Mucosa of stomach (tissue), 1 donor: ENCODE results near the gene FMN1.

Experiments
- H3K27me3 ChIP-seq: one replicate; pipeline ENCODE4 v1.7.0; 2013; ENCODE audit warnings: mild to moderate bottlenecking, low read length; ENCODE audit not compliant: control insufficient read depth, insufficient read depth
- H3K36me3 ChIP-seq: one replicate; pipeline ENCODE4 v1.7.0; 2013; ENCODE audit warnings: low read length; ENCODE audit not compliant: control insufficient read depth, insufficient read depth
- H3K4me1 ChIP-seq: one replicate; pipeline ENCODE4 v1.7.0; 2013; ENCODE audit warnings: mild to moderate bottlenecking, low read length; ENCODE audit not compliant: control insufficient read depth, insufficient read depth
- H3K4me3 ChIP-seq: one replicate; pipeline ENCODE4 v1.7.0; 2013; ENCODE audit warnings: low read length
- H3K9ac ChIP-seq: one replicate; pipeline ENCODE4 v1.7.0; 2013; ENCODE audit warnings: mild to moderate bottlenecking, low read length, moderate library complexity
- H3K9me3 ChIP-seq: one replicate; pipeline ENCODE4 v1.7.0; 2013; ENCODE audit warnings: mild to moderate bottlenecking, low read length, moderate library complexity; ENCODE audit not compliant: control insufficient read depth
- donor health status: Pancreatic carcinoma.

The FMN1 gene

GRCh38 chr15:32908135-32908801 lies 286.2 kb downstream of the FMN1 start:
- Histone ChIP-seq H3K9ac (no peak overlapping the region), H3K4me3 (no peak overlapping the region), H3K4me1 (no peaks in the 10 kb centered on the region), H3K36me3 (no peaks in the 10 kb centered on the region), H3K27me3 (no peaks in the 10 kb centered on the region), H3K9me3 (no peaks in the 10 kb centered on the region)

DNA sequence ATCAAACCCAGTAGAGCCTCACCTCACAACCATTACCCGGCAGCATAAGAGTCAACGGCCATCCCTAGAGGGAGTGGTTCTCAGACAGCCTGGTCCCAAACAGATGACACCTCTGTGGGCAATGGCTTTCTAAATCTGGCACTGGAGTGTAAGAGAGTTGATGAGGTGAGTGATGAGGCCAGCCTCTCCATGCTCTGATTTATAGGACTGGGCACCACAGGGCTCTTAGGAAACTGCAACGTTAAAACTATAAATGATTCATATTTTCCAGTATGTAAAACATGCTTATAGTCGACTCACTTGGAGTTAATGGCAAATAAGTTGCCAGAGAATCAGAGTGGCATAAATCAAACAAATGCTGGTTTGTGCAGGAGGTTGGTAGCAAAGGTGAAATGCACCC lies 289.0 kb downstream of the FMN1 start:
- Histone ChIP-seq H3K9ac (no peak overlapping the region), H3K36me3 (no peaks in the 10 kb centered on the region), H3K9me3 (no peaks in the 10 kb centered on the region), H3K4me3 (no peak overlapping the region), H3K4me1 (no peaks in the 10 kb centered on the region), H3K27me3 (no peaks in the 10 kb centered on the region)

DNA sequence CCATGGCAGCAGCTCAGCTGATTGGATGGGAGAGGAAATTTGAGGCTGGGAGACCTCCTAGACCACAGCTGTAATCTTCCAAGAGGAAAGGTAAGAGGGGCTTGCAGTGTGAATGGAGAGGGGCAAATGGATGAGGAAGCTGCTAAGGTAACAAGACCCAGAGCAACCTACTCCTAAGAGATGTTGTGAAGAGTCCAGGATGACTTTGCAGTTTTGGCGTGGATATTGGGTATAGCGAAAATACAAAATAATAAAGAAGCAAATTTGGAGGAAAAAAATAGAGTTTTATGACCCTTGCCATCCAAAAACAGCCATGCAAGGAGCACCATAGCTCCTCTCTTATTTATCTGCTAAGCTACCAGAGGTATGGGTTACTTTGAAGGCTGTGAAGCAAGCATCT lies 290.1 kb downstream of the FMN1 start:
- Histone ChIP-seq H3K9ac (no peak overlapping the region), H3K4me3 (no peak overlapping the region), H3K36me3 (no peaks in the 10 kb centered on the region), H3K4me1 (no peaks in the 10 kb centered on the region), H3K9me3 (no peaks in the 10 kb centered on the region), H3K27me3 (no peaks in the 10 kb centered on the region)

GRCh38 chr15:32903591-32904290 lies 290.8 kb downstream of the FMN1 start:
- Histone ChIP-seq H3K27me3 (no peaks in the 10 kb centered on the region), H3K9ac (no peak overlapping the region), H3K9me3 (no peaks in the 10 kb centered on the region), H3K36me3 (no peaks in the 10 kb centered on the region), H3K4me3 (no peak overlapping the region), H3K4me1 (no peaks in the 10 kb centered on the region)

- Histone ChIP-seq H3K4me3 (no peak overlapping the region), H3K9me3 (no peaks in the 10 kb centered on the region)
Measured at GRCh38 chr15:32901995-32902394, 292.5 kb downstream of the FMN1 start.

DNA sequence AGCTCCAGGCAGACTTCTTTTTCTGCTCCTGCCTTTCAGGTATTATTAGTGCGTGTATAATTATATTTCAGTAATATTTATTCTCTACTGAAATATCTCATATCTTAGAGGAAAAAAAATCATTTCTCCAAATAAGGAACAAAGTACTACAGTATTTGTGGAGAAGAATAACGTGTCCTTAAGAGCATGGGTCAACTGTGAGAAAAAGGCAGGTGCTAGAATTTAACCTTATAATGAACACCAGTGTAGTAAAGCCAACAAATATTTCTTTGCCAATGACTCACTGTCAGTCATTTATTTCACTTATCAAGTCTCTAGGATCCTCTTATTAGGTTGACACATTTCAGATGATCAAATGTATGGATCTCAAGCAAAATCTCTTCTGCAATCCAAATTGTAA lies 293.3 kb downstream of the FMN1 start:
- Histone ChIP-seq H3K27me3 (no peaks in the 10 kb centered on the region), H3K4me1 (no peaks in the 10 kb centered on the region), H3K4me3 (no peak overlapping the region), H3K36me3 (no peaks in the 10 kb centered on the region), H3K9ac (no peak overlapping the region), H3K9me3 (no peaks in the 10 kb centered on the region)

More at GRCh38 chr15:32901995-32902394, 292.5 kb downstream of the FMN1 start:
- Histone ChIP-seq H3K36me3 (no peaks in the 10 kb centered on the region), H3K4me1 (no peaks in the 10 kb centered on the region), H3K9ac (no peak overlapping the region), H3K27me3 (no peaks in the 10 kb centered on the region)

- Histone ChIP-seq H3K4me1 (no peaks in the 10 kb centered on the region), H3K9me3 (no peaks in the 10 kb centered on the region), H3K9ac (no peak overlapping the region), H3K27me3 (no peaks in the 10 kb centered on the region), H3K36me3 (no peaks in the 10 kb centered on the region), H3K4me3 (no peak overlapping the region)
Measured at GRCh38 chr15:32899126-32899596, 295.4 kb downstream of the FMN1 start.

DNA sequence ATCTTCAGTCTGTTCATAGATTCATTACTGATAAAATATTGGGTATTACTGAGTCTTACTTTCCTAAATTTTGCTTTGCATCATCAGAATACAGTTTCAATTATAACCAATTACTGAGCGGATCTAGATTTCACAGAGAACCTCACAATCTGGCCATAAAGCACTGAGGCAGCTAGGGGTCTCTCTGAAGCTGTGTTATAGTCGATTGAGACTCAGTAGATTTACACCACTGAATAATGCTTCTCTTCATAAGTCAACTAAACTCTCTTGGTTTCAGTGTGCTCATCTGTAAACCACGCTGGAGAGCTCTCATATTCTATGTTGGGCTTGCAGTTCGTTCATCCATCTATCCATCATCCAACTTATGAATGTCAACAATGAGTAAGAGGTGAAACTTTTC lies 296.1 kb downstream of the FMN1 start:
- H3K36me3 ChIP-seq, result no peaks in the 10 kb centered on the region
- H3K9me3 ChIP-seq, result no peaks in the 10 kb centered on the region
- H3K4me3 ChIP-seq, result no peak overlapping the region
- H3K4me1 ChIP-seq, result no peaks in the 10 kb centered on the region
- no peak overlapping the region for H3K9ac ChIP-seq
- no peaks in the 10 kb centered on the region for H3K27me3 ChIP-seq

DNA sequence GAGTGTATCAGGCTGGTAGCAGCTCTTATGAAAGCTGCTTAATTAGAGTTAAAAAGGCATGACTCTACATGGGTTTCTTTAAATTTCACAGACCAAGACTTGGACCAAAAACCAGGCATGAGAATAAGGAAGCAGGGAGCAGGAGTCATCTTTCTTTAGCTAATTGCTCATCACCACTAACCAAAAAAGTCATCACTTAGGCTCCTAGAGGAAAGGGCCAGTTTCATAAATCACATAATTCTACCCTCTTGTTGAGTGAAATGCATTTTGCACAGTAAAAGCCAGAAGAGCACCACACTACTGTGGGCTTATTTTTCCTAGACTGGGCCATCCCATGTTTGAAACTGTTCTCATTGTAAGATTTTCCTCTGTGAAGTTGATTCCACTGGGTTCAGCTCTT lies 301.1 kb downstream of the FMN1 start:
- no peaks in the 10 kb centered on the region for H3K36me3 ChIP-seq
- no peaks in the 10 kb centered on the region for H3K27me3 ChIP-seq
- no peak overlapping the region for H3K4me3 ChIP-seq
- no peaks in the 10 kb centered on the region for H3K9me3 ChIP-seq
- no peaks in the 10 kb centered on the region for H3K4me1 ChIP-seq
- H3K9ac ChIP-seq, result no peak overlapping the region

DNA sequence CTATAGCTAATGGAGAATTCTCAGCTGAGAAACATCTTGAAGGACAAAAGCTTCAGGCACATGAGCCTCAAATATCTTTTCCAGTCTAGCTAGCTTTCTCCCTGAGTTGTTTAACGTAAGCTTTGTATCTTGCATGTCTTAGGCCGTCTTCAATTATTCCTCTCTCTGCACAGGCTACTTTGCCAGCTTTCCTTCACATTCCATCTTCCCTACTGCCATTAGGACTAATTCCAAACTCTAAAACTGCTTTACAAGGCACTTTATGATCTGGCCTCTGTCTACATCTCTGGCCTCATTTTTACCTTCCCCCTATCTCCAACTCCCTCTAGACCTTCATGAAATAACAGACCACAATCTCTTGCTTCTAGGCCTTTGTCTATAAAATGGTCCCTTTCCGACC lies 305.3 kb downstream of the FMN1 start:
- H3K4me3 ChIP-seq, result no peak overlapping the region
- no peaks in the 10 kb centered on the region for H3K4me1 ChIP-seq
- no peaks in the 10 kb centered on the region for H3K9me3 ChIP-seq
- H3K36me3 ChIP-seq, result no peaks in the 10 kb centered on the region
- no peaks in the 10 kb centered on the region for H3K27me3 ChIP-seq
- H3K9ac ChIP-seq, result no peak overlapping the region

- H3K27me3 ChIP-seq, result no peaks in the 10 kb centered on the region
- no peaks in the 10 kb centered on the region for H3K9me3 ChIP-seq
- no peaks in the 10 kb centered on the region for H3K4me1 ChIP-seq
- no peak overlapping the region for H3K9ac ChIP-seq
- no peak overlapping the region for H3K4me3 ChIP-seq
- H3K36me3 ChIP-seq, result no peaks in the 10 kb centered on the region
Measured at GRCh38 chr15:32888221-32888761, 306.2 kb downstream of the FMN1 start.

DNA sequence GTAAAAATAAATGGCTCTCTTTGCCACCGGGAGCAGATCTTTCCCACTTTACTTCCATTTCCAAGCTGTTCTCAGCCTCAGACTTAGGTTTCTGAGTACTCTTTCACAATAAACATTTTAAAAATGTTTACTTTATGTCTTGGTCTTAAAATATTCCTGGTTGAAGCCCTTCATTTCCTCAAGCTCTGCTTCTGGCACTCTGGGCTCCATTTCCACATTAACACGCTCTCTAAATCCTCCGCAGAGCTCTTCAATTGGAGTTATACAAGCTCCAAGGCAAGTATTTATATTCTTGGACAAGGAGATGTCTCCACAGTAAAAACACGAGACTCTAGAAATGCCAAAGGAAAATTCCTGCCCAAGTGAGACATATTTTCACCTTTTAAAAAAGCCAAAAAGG lies 307.4 kb downstream of the FMN1 start:
- Histone ChIP-seq H3K27me3 (no peaks in the 10 kb centered on the region), H3K36me3 (no peaks in the 10 kb centered on the region), H3K4me1 (no peaks in the 10 kb centered on the region), H3K4me3 (no peak overlapping the region), H3K9ac (no peak overlapping the region), H3K9me3 (no peaks in the 10 kb centered on the region)
